ENCODE measurements around the gene ETHE1.
"Not testable (repeated sequence)": the region's sequence is repeated elsewhere in the genome, so short reads cannot be mapped to it uniquely, and the experiment has no call there.

ETHE1 gene

DNA sequence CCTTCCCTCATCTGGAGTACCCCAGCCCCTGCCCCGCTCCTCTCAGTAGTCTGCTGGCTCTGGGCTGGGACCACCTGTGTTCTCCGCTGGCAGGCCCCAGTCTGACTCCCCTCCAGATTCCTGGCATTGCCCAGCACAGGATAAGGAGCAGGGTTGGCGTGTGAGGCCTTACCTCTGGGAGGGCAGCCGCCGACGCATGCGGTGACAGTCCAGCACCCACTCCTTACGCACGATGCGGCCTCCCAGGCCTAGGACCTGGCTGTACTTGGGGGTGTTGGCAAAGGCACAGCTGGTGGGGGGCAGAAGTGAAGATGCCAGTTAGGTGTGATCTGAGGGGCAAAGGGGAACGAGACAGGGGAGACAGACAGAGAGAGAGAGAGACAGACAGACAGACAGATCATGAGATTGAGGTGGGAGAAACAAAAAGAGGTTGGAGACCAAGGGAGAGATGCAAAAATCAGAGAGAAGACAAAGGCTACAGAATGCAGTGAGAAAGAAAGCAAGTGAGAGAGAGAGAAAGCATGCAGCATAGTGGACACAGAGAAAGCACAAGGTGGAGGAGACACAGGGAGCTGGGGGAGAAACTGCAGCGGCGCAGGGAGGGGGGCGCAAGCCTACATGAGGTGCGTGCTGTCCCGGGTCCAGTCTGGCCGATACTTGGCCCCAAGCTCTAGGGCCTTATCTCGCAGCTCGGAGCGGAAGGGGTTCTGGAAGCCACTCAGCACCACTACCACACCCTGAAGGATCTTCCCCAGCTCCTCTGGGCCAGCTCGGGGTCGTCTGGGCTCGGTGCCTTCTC lies 24.6 kb upstream of the ETHE1 start:
- no peak for DNase-seq

DNA sequence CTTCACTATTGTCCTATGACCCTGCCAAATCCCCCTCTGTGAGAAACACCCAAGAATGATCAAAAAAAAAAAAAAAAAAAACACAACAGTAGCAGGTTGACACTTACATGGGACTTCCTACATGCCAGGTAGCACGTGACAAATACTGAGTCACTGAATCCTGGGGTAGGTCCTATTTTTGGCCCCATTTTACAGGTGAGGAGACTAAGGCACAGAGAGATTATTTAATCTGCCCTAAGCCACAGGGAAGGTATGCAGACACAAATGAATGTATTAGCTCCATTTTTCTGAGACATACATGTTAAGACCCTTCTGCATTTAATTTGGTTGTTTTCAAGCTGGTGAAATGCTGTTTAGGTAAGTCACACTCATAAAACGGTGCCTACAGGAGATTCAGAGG lies 21.7 kb upstream of the ETHE1 start:
- DNase-seq: no peak

DNA sequence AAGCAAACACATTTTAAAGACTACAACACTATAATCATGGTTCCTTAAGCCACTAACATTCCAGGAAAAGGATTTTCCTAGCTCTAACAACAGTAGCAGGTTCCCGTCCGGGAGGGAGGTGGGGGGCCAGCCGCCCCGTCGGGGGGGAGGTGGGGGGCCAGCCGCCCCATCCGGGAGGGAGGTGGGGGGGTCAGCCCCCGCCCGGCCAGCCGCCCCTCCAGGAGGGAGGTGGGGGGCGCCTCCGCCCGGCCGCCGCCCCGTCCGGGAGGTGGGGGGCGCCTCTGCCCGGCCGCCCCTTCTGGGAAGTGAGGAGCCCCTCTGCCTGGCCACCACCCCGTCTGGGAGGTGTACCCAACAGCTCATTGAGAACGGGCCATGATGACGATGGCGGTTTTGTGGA lies 20.9 kb upstream of the ETHE1 start:
- not testable (repeated sequence) for DNase-seq

DNA sequence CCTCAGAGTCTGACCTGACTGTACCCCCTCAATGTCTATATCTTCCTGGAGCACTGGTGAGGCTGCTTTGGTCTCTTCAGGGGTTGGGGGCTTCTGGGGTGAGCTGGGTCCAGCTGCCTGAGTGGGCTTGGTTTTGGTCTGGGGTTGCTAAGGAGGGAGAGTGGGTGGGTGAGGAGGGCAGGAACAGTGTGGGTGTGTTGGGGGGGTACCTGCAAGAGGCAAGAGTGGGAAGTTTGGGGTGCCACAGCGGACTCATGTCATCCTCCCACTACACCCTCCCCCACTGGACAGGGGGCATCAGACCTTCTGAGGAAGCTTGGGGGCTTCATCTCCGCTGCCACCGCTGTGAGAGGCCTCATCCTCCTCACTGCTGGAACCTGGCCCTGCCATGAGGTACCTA lies 19.6 kb upstream of the ETHE1 start:
- no peak for DNase-seq

DNA sequence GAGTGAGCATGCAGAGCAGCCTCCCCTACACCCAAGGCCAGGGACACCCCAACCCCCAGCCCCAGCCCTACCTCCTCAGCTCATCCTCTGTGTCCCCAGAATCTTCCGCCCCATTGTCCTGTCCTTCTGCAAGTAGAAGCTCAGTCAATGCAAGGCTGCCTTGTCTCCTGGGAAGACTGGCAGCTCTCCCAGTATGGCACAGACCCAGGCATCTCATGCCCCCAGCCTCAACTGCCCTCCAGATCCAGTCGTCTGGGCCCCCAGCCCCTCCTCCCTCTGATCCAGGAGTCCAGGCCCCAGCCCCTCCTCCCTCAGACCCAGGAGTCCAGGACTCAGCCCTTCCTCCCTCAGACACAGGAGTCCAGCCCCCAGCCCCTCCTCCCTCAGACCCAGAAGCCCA lies 19.0 kb upstream of the ETHE1 start:
- no peak for DNase-seq

DNA sequence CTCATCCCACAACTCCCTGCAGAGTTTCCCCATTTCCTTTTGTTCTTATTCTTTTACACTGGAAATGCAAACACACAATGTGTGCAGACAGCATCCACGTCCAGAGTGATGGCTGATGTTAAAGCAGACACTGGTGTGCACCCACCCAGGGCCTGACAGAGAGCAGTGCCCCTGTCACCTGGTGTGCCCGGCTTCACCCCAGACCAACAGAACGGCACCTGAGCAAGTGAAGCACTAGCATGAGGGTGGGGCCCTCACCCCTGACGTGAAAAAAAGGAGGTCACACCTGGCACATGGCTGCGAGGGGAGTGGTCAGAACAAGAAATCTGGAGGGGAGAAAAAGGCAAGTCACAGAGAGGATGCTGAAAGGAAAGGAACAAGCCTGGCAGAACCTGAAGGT lies 18.3 kb upstream of the ETHE1 start:
- DNase-seq: no peak

DNA sequence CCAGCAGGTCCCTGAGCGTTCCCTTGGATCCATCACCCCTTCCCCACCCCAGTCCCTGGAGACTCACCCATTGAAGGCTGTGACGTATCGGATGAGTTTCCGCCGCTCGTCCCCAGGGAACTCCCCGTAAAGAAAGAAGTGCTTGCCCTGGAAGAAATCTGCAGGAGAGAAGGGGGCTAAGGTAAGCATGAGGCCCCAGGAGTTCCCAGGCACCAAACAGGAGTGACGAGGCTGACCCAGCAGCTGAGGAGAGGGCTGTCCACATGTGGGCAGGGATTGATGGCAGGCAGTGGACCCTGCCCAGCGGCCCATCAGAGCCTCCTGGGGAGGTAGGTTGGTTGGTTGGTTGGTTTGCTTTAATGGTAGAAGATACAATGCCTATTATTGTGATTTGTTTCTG lies 17.1 kb upstream of the ETHE1 start:
- no peak for DNase-seq

DNA sequence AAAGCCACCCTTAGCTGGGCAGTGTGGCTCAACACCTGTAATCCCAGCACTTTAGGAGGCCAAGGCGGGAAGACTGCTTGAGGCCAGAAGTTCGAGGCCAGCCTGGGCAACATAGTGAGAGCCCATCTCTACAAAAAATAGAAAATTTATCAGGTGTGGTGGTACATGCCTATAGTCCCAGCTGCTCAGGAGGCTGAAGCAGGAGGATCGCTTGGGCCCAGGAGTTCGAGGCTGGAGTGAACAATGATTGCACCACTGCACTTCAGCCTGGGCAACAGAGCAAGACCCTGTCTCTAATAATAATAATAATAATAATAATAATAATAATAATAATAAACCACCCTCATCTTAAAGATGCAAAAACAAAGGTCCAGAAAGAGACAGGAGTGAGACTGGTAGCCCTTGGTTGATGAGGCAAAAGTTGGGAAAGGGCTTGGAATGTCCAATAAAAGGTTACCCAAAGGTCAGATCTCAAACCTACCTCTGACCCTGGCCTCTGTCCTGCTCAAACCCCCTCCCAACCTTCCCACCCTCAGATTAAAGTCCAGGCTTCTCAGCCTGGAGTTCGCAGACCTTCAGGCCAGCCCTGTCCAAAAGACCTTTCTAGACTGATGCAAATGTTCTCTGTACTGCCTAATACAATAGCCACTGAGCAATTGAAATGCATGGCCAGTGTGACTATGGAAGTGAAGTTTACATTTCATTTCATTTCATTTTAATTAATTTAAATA lies 15.1 kb upstream of the ETHE1 start:
- DNase-seq: no peak

DNA sequence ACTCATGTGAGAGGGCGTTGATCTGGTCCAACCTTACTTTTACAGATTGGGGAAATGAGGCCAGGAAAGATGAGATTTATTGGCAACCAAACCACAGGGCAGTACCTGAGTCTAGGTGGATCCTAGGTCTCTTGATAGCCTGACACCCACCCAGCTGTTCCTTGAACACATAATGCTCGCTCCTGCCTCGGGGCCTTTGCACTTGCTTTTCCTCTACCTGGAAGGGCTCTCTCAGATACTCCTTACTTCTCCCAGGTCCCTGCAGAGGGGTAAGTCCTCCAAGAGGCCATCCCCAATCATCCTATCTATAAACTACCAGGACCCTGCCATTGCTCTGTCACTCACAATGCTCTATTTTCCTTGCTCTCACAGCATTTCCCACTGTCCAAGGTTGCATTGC lies 13.4 kb upstream of the ETHE1 start:
- no peak for DNase-seq

DNA sequence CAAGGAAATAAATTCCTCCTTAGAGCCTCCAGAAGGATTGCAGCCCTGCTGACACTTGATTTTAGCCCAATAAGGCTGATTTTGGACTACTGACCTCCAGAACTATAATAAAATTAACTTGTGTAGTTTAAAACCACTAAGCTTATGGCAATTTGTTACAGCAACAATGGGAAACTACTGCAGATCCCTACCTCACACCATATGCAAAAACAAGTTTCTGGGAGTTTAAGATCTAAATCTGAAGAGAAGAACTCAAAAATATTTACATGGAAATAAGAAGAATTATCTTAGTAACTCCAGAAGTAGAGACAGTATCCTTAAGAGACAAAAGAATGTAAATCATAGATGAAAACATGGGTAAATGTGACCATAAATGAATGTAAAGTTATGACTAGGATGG lies 11.9 kb upstream of the ETHE1 start:
- DNase-seq: no peak

DNA sequence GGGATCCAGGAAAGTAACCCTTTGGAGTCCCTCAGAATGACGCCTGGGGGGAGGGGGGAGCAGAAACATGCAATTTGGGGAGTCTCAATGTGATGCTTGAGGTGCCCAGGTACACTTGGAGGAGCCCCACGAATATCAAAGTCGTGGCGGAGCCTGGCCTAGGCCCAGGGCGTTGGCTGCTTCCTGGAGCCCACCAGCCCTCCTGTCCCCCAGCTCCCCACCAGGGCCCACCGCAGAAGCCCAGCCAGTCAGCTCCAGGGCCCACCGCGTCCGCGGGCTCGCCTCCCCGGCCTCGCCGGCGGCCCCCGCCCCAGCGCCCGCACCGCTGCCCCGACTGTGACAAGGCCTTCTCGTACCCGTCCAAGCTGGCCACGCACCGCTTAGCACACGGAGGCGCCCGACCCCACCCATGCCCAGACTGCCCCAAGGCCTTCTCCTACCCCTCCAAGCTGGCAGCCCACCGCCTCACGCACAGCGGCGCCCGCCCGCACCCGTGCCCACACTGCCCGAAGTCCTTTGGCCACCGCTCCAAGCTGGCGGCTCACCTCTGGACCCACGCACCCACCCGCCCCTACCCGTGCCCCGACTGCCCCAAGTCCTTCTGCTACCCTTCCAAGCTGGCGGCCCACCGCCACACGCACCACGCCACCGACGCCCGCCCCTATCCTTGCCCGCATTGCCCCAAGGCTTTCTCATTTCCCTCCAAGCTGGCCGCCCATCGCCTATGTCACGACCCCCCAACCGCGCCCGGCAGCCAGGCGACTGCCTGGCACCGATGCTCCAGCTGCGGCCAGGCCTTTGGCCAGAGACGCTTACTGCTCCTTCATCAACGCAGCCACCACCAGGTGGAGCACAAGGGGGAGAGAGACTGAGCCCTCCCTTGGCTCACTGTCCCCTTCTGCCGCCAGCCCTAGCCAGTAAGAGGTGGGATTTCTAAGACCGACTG lies 8.1 kb upstream of the ETHE1 start:
- peak; percentile 22 to 28 for DNase-seq

DNA sequence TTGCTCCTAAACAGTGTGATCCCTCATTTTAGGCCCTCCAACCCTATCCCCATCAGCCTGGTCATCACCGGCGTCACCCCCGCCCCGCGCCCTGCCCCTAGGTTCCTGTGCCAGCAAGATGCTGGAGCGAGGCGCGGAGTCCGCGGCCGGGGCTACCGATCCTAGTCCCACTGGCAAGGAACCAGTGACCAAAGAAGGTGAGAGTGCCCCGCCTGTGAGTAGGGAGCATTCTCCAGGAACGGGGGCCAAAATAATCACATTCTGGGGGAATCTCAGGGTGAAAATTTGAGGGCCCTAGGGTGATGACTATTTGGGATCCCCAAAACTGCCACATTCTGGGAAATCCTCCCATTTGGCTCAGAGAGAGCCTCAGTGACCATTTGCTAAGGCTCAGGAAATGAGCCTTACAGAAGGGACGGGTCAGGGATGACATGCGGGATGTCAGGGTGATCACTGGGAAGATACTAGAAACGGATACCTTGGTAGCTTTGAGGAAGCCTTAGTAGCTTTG lies 7.4 kb upstream of the ETHE1 start:
- no peak for DNase-seq

DNA sequence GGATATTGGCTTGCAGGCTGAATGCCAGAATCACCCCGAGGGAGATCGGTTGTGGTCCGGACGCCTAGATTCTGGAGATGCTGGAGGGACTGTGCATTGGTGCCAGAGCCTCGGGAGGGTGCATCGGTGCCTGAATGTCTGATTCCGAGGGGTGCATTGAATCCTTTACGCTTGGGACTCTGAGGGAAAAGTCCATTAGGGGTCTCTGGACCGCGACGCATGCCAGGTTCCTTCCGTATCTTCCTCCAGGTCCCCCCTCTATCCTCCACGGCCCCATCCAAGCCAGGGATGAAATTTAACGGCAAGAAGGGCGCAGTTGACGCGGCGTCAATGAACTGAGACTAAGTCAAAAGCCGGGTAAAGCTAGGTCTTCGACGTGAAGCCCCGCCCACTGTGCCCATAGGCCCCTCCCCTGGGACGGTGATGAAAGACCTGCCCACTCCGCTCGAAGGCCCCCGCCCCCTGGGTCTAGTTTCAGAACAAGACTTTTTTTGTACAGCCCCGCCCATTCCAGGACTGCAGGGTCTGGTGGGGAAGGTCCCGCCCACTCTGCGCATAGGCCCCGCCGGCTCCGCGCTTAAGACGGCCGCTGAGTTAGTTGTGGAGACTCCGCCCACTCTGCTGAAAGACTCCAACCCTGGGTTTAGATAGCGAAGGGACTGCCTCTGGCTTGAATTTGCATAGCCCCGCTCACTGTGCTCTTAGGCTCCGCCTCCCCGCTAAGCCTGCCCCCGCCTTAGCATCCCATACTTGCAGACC lies 6.7 kb upstream of the ETHE1 start:
- DNase-seq: peak; percentile 95

DNA sequence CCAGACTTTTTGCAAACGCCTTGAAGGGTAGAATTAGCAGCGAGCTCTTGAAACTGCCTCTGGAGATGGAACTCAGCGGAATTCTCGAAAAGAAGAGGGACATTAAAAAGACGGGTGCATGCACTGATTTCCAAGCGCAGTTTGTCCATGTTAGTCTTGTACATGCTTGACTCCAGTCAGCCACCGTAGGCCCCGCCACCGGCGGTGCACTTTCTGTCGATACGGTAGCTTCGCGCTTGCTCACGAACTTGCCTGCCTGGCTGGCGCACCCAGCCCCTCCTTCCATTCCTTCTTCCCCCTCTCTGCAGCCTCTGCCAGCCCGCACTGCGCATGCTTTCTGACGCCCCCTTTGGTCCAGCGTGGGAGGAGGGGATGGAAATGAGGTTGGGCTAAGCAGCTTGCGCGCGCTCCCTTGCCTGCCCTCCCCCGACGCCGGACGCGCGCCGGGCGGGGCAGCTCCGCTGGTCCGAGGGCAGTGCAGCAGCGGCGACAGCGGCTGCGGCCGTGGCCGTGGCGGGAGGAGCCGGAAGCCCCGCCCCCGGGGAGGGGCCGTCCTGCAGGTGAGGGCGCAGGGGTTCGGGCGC lies 6.1 kb upstream of the ETHE1 start, which contains the start of gene ZNF575:
Gene ZNF575, plus strand, starts transcription at position 227 of the 584 bp plus-strand sequence. CDS start 1,235 bp downstream, outside the sequence.
- peak; percentile 88 to 91 for DNase-seq

DNA sequence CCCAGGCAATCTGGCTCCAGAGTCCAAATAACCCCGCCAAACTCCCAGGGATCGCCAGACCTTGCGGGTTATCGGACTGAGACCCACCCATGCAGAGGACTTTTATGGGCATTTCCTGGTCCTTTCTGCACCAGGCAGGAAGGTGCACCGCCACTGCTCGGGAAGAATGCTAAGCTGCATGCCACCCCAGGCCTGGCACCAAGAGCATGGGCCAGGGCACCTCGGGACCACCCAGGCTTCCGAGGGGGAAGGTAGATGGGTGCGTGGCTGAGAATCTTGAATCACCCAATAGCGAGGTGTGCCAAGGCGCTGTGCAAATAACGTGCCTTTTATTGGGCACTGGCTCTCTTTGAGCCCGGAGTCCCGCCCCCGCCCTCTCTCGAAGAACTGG lies 5.6 kb upstream of the ETHE1 start:
- DNase-seq: no peak

DNA sequence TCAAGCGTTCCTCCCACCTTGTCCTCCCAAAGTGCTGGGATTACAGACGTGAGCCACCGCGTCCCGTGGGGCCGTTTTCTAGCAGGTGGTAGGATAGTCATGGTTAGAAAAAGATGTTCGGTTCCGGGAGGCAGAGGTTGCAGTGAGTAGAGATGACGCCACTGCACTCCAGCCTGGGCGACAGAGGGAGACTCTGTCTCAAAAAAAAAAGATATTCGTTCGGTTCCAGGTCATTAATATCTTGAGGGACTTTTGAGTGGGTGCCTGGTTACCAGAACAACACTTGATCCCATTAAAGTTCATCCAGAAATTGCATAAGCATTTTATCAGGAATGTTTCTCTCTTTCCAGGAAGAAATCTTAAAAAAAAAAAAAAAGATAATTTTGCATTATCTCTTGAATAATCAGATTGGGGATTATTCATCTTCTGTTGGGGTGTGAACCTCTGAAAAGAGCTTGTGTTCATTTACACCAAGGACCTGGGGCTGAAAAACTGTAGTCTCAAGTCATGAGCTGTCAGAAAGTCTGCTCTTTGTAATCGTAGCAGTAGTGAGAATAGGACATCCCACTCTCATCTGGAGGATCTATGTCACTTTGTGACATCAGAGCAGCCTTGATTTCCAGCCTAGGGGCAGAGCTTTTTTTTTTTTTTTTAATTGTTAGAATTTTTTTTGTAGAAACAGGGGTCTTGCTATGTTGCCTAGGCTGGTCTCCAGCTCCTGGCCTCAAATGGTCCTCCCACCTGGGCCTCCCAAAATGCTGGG lies 1.0 kb upstream of the ETHE1 start:
- no peak for DNase-seq

DNA sequence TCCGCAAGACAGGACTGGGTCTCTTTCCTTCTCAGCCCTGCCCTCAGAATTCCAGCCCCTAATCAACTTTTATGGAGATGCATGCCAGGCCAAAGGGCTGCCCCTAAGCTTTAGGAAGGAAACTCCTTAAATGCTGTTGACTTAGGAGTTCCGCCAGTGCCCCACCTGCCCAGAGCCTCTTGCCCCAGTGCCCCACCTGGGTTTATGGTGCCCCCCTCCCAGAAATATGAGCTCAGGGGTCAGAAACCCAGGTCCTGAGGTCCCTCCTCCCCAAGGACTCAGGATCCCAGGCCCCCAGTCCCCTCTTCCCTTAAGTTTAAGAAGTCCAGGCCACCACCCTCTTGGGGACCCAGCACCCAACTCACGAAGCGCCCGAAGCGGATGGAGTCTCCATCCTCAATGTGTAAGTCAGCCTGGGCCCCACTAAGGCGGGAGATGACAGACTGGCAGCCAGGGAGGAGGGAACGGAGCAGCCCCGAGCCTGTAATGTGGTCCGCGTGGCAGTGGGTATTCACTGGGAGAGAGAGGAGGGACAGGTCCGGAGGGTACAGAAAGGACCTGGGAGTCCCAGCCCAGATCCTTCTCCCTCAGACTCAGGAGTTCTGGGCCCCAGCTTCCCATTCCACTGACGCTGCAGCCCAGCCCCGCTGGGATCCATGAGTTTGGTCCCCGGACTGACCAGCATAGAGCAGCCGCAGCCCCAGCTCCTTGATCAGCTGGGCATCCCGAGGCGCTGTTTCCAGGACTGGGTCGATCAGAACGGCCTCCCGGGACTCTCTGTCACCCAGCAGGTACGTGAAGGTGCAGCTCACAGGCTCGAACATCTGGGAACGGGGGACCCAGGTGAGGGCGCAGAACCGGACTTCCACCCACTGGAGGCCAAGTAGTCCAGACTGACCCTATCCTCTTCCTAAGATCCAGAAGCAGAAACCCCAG lies 897 bp downstream of the ETHE1 start:
- peak; percentile 41 to 49 for DNase-seq

DNA sequence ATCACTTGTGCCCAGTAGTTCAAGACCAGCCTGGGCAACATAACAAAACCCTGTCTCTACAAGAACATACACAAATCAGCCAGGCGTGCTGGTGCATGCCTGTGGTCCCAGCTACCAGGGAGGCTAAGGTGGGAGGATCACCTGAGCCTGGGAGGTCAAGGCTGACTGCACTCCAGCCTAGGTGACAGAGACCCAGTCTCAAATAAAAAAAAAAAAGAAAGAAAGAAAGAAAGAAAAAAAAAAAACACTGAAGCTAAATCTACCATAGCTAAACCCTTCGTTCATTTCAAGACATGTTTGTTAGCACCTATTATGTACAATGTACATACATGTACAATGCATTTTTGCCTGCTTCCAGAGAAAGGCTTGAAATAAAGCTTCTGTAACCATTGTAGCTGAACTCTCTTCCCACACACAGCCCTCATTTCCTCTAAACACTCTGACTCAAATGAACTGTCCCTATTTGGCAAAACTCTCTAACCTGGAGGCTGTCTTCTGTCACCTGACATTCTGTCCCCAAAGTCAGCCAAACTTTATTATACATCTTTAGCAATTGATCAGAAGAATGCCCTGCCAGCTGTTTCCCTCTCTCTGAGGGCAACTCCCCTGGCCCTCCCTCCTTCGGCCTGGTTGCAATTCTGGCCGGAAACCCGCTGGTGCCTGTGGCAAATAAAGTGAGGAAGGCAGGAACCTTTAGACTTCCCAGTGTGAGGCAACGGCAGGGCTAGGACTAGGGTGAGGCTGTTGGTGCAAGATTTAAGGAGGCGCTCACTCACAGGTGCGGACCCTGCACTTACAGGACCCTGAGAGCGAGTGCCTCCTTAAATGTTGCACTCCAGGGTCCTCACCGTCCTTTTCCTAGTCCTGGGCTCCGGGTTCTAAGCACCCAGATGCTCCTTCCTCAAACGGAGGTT lies 1.8 kb downstream of the ETHE1 start:
- peak; percentile 30 to 51 for DNase-seq

DNA sequence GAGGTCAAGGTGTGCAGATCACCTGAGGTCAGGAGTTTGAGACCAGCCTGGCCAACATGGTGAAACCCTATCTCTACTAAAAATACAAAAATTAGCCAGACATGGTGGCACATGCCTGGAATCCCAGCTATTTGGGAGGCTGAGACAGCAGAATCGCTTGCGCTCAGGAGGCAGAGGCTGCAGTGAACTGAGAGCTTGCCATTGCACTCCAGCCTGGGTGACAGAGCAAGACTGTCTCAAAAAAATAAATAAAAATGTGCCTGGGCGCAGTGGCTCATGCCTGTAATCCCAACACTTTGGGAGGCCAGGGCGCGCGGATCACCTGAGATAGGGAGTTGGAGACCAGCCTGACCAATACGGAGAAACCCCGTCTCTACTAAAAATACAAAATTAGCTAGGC lies 3.3 kb downstream of the ETHE1 start:
- DNase-seq: not testable (repeated sequence)
